GM19372 (cell line): ENCODE data around the gene BABAM2.
"Not testable (repeated sequence)": the region's sequence is repeated elsewhere in the genome, so short reads cannot be mapped to it uniquely, and the experiment has no call there.

ENCODE experiments used
- ATAC-seq: cut with Tn5 transposase; IDR thresholded peaks from one replicate; pipeline ENCODE4 v1.9.1; 2021; ENCODE audit warnings: mild to moderate bottlenecking, low read depth, moderate library complexity; ENCODE audit not compliant: unreplicated experiment

The BABAM2 gene

DNA sequence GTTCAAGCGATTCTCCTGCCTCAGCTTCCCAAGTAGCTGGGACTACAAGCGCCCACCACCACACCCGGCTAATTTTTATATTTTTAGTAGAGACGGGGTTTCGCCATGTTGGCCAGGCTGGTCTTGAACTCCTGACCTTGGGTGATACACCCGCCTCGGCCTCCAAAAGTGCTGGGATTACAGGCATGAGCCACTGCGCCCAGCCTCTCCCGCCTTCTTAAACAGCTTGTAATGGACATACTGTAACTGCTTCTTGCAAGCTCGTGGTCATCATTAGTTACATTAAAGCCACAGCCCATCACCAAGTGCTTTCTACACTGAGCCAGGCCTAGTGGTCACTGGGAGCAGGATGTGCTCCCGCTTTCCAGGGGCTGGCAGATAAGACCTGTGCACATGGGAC is 444.7 kb downstream of the BABAM2 start:
- not testable (repeated sequence) for ATAC-seq

DNA sequence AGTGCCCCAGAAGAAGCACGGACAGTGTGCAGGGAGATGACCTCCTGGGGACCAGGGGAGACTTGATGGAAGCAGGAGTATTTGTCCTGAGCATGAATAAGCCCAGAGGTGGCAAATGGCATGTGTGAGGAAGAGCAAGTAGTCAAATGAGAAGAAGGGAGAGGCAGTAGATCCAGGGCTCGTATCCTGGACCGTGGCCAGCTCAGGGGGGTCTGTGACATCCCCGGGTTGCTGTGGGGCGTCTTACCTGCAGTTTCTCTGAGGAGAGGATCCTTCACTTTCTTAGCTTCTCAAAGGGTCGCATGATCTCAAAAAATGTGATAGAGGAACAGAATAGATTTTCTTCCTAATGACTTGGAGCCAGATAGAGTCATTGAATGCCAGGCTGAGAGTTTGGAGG is 445.1 kb downstream of the BABAM2 start:
- ATAC-seq = no peak

DNA sequence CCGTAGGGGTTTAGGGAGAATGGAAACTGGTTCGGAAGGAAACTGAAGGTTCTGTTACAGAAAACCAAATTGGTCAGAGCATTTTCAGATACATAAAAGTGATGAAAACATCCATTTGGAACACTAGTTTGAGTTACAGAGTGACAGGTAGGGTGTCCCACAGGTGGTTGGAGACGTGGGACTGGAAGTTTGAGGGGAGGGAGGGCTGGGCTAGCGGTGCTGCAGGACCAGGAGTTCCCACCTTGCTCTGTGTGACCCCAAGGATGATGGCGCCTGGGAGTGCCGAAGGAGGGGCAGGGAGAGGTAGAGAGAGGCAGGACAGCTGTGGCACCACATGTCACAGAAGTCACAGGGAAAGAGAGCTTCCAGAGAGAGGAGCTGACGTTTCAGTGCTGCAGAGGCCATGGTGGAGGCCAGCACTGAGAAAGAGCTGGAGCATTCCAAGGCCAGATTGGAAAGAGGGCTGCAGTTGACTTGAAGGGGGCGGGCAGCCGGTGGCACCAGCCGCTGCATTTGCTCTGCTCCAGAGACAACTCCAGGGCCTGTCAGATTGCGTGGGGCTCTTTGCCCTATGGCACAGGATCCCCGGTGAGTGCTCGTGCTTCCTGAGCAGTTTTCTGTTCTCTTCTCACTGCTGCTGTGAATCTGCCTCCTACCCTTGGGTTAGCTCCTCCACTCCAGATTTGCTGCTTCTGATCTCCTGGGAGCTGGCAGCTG is 445.9 kb downstream of the BABAM2 start:
- ATAC-seq = no peak

DNA sequence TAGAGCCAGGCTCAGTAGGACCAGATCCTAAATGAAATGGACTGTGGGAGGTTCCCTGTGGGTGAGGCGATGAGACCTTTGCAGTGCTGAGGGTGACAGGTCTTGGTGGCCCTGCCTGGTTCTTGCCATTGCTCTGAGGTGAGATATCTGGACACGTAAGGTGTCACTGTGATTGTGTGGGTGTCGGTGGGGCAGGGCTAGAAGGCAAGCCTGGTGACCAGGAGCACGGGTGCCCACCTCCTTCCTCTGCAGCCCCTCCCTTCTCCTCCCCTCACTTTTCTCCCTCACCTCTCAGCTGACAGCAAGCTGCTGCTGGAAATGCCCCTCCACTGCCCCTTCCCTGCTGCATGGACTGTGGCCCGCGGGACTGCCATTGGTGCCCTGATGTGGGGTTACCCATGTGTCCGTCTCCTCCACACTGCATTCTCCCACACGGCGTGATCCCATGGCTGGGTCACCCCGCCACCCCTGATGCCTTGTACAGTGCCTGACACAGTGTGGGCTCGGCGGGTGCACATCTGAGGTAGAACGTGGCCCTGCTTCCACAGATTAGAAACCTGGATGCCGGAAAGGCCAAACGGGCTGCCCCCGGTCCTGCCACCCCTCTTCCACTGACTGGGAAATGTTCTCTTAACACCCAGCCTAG is 446.6 kb downstream of the BABAM2 start:
- no peak for ATAC-seq

DNA sequence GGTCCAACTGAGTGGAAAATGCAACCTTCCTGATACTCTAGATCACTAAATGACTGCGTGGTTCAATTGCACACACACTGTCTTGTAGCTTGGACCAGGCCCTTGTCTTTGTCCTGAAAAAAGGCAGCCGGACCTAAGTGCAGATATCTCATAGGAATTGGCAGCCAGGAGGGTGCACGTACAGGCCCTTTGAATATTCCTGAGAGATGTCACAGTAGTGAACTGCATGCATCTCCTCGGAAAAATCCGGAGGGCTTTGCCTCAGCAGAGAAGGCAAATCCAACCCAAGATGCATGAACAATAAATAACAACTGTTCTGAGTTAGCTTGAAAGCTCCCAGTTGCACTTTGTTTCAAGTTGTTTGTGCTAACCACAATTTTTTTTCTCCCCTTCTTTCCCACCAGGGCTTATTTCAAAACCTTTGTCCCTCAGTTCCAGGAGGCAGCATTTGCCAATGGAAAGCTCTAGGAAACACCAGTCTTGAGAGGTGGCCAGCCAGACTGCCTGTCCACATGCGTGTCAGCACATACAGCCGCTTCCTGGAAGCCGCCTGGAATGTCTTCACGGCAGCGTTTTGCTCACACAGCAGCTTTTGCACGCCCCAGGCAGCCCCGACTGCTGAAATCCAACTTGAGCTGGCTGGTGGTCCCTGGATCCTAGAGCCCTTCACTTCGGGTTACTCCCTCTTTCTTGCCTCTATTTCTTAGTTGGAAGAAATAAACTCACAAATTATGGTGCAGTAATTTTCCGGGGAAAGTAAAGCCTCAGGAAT is 447.7 kb downstream of the BABAM2 start:
- no peak for ATAC-seq

DNA sequence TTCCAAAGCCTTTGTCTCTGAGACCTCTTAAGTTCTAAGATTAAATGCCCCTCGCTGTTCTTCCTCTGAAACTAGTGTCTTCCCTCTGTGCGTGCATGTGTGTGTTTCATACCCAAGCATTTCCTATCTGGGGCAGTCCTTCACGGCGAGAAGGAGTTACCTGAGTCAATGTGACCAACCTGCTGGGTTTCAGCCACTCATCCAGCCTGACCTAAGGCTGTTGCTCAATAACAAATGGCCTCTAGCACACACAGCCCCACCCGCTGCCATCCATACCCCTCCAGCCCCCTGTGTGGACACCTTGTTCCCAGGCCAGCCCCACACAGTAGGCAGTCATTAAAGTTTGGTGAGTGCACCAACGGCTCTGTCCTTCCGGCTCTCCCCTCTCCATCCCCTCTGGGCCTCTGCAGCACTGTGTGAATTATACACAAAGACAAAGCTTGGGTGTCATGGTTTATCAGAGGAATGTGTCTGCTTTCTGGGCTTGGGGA is 448.3 kb downstream of the BABAM2 start:
- no peak for ATAC-seq

DNA sequence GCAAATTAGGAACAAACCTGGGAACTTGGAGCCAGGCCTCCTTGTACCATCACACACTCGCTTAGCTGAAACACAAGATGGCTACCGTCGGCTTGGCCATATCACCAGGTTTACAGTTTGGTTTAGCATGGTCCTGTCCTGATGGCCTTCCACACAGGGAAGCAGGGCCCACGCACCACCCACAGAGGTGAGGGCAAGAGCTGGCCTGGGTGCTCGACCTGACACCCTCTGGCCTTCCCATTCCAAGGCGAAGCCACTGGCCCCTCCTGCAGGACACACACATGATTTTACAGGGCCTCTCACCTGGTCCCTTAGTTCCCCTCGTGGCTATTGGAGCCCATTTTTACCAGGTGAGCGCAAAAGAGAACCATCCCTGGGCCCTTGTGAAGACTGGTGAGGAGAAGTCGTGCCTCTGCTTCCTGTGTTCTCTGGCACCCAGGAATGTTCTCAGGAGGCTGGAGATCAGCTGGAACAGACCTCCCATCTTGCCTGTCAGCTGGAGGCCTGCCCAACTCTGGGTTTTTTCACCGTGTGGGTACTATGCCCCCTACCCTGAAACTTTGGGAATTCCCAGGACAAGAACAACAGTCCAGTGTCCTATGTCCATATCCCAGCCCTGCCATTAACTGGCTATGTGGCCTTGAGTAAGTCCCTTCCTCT is 449.1 kb downstream of the BABAM2 start:
- ATAC-seq = no peak

DNA sequence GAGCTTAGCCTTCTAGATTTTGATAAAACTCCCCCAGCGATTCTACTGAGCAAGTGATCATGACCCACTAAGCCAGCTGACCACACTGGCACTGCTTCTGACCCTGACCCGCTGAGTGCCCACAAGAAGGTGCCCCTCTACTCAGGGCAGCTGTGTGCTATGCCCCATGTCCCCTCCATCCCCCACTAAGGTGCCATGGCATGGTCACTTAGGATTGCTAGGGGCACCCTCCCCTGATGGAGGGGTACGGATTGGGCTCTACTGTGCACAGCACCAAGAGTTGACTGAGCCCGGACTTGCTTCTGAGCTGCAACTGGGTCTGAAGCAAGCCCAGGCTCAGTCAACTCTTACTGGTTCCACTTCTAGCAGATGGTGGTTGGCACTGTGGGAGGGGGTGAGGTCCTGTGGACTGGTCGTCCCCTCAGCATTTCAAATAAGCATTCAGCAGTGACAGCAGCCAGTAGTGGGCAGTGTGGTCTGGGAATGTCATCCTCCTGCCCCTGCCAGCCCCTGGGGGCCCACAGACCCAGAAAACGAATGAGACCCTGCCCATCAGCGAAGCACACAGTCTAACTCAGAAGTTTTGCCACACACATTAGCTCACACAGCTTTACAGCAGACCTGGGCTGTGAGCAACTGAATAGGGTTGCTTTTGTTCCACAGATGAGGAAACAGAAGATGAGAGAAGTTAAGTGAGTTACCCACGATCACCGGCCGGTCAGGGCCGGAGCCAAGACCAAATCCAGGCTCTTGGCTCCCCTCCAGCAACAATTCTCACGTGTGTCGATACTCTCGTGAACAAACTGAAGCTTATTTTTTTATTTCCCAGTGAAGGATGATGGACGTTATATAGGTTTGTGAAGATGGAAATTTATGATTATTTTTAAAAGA is 450.0 kb downstream of the BABAM2 start:
- no peak for ATAC-seq

DNA sequence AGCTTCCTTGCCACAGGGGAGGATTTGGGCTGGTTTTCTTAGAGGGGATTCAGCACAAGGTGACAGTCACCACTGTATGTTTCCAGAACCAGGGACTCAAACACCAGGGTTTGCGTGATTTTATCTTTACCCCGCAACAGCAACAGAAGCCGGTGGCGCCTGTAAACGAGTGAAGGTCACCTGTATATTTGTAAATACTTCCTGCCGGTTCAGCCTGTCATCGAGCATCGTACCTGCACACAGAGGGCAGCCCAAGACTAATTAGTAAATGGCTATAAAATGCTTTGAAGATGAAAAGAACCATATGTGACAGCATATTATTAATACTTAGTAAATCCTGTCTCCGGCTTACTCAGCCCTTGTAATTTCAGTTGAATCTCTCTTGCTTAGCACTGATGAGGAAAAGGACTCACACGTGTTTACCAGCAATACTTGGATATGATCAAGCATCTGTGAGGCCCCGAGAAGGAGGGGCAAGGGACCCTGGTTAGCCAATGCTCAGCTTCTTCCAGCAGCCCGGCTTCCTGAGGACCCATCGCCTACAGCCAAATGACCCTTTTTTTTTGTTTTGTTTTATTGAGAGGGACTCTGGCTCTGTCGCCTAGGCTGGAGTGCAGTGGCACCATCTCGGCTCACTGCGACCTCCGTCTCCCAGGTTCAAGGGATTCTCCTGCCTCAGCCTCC is 450.8 kb downstream of the BABAM2 start:
- no peak for ATAC-seq

DNA sequence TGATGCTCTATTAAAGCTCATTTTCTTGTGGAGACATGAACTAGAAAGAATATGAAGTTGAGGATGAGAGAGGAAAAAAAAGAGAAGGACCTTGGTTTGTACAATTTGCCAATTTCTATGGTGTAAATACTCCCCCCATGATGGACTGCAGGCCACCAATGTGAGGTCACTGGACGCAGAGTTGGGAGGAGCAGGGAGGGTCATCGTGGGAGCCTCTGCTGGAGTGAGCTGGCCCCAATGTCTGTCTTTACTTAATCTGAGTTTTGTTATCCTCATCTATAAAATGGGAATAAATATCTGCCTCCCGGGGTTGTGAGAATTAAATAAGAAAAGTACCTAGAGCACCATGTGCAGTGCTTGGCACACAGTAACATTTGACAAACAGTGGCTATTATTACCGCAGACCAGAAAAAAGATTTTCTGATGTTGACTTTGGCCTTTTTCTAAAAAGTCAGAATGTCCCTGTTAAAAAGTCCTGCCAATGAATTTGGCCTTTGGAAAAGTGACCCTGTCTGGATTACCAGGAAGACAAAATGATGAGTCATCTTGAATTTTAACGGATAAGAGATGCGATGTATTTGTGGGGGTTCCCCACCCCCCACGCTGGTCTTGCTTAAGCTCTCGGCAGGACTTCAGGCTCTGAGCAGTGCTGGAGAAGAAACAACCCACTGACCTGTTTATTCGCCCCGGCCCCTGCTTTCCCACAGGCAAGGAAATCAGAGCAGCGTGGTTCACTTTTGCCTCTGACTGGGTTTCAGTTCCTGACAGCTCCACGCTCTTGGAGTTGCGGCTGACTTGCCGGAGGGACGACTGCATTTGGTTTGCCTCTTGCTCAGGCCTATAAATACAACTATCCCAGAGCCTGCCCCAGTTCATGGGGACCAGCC is 451.8 kb downstream of the BABAM2 start:
- no peak for ATAC-seq

DNA sequence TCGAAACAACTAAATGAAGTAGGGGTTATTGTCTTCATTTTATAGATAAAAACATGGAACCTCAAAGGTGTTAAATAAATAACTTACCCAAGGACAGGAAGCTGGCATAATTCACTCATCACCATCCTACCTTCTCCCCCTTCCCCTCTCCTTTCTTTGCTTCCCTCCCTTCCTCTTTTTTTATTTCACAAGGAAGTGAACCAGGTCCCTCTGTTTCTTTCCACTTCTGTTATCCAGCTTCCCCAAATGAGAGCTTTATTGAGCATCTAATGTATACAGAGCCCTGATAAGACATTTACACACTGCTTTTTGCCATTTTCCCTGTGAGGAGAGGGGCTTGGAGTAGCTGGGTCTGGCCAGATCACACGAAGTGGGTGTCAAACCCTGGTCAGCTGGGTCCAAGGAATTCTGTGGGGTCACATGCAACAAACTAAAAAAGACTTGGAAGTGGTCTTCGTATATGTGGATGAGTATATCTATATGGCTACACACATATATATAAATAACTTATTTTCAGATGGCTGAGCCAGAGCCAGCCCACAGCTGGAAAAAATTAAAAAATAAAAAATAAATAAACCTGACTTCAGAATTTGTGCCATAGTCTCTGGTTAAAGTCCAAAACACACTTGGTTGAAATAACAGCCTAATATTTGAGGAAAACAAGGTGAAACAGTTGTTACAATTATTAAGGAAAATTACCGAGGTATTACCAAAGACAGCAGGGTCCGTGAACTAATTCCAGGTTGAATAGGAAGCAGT is 452.8 kb downstream of the BABAM2 start:
- ATAC-seq = no peak

DNA sequence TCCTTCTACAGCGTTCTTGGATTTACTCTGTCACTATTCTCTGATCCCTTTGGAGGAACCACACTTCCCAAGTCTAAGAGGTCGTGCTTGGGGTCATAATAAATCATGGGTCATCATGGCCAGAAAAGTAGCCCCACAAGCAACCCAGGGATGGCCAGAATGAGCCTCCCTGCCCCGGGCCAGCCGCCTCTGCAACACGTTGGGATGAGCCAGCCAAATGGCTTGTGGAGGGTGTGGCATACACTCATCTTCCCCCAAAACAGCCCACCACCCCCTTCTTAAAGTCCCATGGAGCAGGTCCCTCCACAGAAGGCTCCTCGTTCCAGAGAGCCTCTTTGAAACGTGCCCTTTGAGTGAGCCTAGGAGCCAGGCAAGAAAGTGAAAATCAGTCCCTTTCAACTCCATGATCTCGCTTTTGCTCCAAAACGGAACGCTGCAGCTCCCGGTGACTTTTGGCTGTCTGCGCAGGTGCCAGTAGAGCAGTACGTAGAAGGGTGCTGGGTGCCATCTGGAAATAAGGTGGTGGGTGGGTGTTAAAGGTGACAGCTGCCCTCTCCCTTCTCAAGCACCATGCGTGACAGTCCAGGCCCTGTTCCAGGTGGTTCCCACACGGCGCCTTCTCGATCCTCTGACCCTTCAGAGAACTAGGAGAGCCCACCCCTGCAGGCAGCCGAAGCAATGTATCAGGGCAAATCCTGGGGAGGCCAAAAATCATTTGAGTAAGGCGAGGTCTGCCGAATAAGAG is 453.6 kb downstream of the BABAM2 start:
- ATAC-seq = no peak

DNA sequence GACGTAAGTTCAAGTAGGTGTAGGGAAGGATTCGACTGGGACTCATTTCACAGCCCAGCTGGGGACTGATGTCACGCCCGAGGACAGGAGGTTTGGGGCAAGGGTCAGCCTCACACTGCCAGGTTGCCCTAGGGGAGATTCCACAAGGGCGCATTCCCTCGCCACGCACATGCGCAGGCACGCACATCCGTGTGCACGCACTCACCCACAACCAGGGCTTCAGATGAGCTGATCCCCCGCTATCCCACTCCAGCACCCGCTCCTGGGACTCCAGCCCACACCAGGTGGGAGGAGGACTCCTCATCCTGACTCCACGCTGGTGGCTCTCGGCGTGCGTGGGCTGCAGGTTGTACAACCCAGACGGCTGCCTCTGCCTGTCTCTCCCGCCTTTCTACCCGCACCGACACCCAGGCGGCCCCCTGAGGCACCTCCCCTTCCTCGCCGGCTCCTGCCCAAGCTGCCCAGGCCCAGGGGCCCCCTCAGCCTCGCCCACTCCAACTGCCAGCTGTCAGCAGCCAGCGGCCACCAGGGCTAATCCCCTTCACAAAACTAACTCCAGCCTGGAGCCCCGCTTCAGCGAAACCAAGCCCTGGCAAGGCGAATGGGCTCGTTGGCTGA is 454.3 kb downstream of the BABAM2 start:
- ATAC-seq = no peak

DNA sequence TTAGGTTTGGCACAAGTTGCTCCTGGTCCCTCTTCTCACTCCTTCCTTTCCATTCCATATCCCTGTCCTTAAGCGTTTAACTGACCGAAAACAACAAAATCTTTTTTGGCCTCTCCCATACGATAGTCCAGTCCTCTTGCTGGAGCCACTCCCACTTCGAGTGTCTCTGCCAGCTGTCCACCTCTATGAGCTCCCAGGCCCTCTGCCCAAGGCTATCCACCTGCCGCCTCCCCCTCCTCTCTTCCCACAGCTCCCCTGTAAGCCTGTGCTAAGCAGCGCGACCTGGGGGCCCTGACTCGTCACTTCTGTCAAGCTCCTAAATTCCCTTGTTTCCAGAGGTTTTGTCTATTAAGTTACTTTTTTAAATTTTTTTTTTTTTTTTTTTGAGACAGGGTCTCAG is 455.1 kb downstream of the BABAM2 start:
- no peak for ATAC-seq

DNA sequence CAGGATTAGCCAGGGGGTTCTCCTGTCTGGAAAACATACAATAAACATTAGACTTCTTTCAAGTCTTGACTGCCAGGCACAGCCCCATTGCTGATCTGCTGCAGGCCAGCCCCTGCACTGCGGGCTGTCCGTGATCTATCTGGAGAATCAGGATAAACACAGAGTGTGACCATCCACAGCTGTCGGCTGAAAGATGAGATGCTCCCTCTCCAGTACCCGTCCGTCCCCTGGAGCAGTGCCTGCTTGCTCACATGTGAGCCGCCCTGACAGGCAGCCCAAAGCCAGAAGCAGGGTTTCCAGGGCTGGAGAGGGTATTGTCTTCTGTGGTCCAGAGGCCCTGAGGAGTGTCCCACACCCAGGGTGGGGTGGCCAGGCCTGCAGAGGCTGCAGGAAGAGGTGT is 456.1 kb downstream of the BABAM2 start:
- ATAC-seq = no peak

DNA sequence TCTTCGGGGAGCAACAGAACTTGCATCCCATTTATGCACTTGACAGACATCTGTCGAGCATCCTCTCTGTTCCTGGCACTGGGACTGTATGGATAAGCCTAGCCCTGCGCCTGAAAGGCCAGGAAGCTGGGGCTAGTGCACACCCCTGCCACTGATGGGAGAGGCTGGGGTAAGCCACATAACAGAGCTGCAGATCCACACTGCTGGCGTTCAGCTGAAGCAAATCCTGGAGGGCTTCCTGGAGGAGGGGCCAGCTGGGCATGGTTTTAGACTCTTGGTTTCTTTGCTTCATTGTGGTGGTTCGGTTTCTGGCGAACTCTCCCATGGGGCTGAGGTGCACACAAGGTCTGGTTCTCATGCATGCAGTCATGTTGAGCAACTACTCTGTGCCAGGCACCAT is 456.7 kb downstream of the BABAM2 start:
- no peak for ATAC-seq

DNA sequence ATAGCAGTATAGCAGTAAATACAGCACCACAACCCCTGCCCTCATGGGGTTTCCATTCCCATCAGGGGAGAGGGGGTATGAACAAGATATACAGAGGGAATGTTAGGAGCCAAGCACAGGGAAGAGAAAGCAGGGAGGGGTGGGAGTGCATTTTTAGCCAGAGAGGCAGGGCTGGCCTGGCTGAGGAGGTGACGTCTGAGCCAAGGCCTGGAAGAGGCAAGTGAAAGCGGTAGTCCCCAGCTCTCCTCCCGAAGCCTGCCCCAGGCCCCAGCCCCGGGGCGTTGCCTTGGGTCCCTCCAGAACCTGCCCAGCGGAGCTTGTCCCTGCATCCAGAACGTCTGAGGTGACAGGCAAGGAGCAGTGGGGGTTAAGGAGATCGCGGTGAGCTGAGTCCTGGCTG is 457.1 kb downstream of the BABAM2 start:
- ATAC-seq = no peak
